HCT116 (cell line): ENCODE data around the gene LPAR1. TPM values are rescaled to one million over a fixed set of nuclear protein-coding genes. Genes with fewer than 3 reads are reported as not detected.

Experiments used
- ATAC-seq: fragments of 200-7000 bp; cut with Tn5 transposase; 2 replicates; pipeline ENCODE4 v1.9.1; 2020; ENCODE audit warnings: mild to moderate bottlenecking, moderate library complexity
- BruUV-seq: library from RNA; stranded (reverse); fragments of 400-500 nt; replicated peaks from 2 replicates; lab custom pipeline; 2021; lab: Mats Ljungman, UMichigan
- CTCF ChIA-PET: fragments of 300-600 bp; sonication (Branson Sonifier 250); formaldehyde crosslinking; loops from one replicate; lab custom pipeline; 2021; ENCODE audit warnings: antibody characterized with exemption; lab: Charles Lee
- POLR2A ChIA-PET: fragments of 300-600, 350-600 bp; sonication (Branson Sonifier 250); formaldehyde crosslinking; loops from one replicate; lab custom pipeline; 2021; ENCODE audit warnings: antibody characterized with exemption; lab: Charles Lee
- RAD21 ChIA-PET, 2 experiments: fragments of 300-600 bp; sonication (Branson Sonifier 250); formaldehyde crosslinking; loops; one replicate each; lab custom pipeline; 2023; ENCODE audit warnings: low total read pairs in 2 of 2; ENCODE audit not compliant: uncharacterized antibody in 2 of 2, unreplicated experiment in 2 of 2, low non-redundant PET in 1 of 2; lab: Charles Lee
- DNase-seq: peaks from one replicate; pipeline ENCODE4 v3.0.0-alpha.2; 2010; ENCODE audit warnings: low read depth, low spot score
- H2AFZ ChIP-seq: fragments of 200-600 bp; shearing (Covaris generic), sonication (generic); 2 replicates; pipeline ENCODE4 v1.6.1; 2017; ENCODE audit warnings: low read depth, mixed run types, mixed read lengths, antibody characterized with exemption, low read length; ENCODE audit not compliant: poor library complexity, severe bottlenecking
- H3K27ac ChIP-seq: 2 replicates; pipeline ENCODE4 v1.5.1; 2012; ENCODE audit warnings: low read depth, low read length
- H3K27me3 ChIP-seq: fragments of 200-600 bp; sonication (generic); 2 replicates; pipeline ENCODE4 v1.6.1; 2016; ENCODE audit warnings: mixed run types, low read length, mixed read lengths; ENCODE audit not compliant: insufficient read depth
- H3K36me3 ChIP-seq, 2 experiments: fragments of 200-500 bp in 1 of 2; fragments of 200-600 bp in 1 of 2; sonication (Bioruptor generic) in 1 of 2; sonication (generic) in 1 of 2; 2 replicates each; pipeline versions ENCODE4 v1.5.1 to v1.6.1; 2014 to 2016; ENCODE audit warnings: low read length in 2 of 2, inconsistent platforms in 1 of 2, mixed read lengths in 1 of 2, mixed run types in 1 of 2; ENCODE audit not compliant: insufficient read depth in 2 of 2, control insufficient read depth in 1 of 2
- H3K4me1 ChIP-seq, 2 experiments: fragments of 200-600 bp in 1 of 2; sonication (generic) in 1 of 2; 2 replicates each; pipeline versions ENCODE4 v1.5.1 to v1.6.1; 2012 to 2017; ENCODE audit warnings: low read length in 2 of 2, inconsistent platforms in 1 of 2, mild to moderate bottlenecking in 1 of 2, mixed read lengths in 1 of 2, mixed run types in 1 of 2, moderate library complexity in 1 of 2; ENCODE audit not compliant: insufficient read depth in 2 of 2, control insufficient read depth in 1 of 2
- H3K4me2 ChIP-seq: fragments of 200-600 bp; sonication (generic); 2 replicates; pipeline ENCODE4 v1.6.1; 2017; ENCODE audit warnings: mixed run types, low read length, mixed read lengths
- H3K4me3 ChIP-seq, 2 experiments: fragments of 200-600 bp in 1 of 2; sonication (generic) in 1 of 2; replicated peaks in 1 of 2; 2 replicates each; pipeline ENCODE4 v1.5.1; 2011 to 2016; ENCODE audit warnings: low read length in 2 of 2, control low read depth in 1 of 2, low read depth in 1 of 2, mild to moderate bottlenecking in 1 of 2, mixed read lengths in 1 of 2, mixed run types in 1 of 2
- H3K79me2 ChIP-seq: fragments of 200-600 bp; sonication (generic); 2 replicates; pipeline ENCODE4 v1.6.1; 2017; ENCODE audit warnings: mild to moderate bottlenecking, mixed run types, low read length, moderate library complexity, mixed read lengths; ENCODE audit not compliant: insufficient read depth
- H3K9ac ChIP-seq: fragments of 200-600 bp; sonication (generic); 2 replicates; pipeline ENCODE4 v1.6.1; 2016; ENCODE audit warnings: low read length, mixed read lengths
- H3K9me2 ChIP-seq: fragments of 200-600 bp; sonication (generic), shearing (Covaris generic); 2 replicates; pipeline ENCODE4 v1.6.1; 2017; ENCODE audit warnings: mixed run types, mild to moderate bottlenecking, moderate library complexity; ENCODE audit not compliant: insufficient read depth
- H3K9me3 ChIP-seq, 2 experiments: fragments of 200-500 bp in 1 of 2; fragments of 200-600 bp in 1 of 2; sonication (Bioruptor generic) in 1 of 2; sonication (generic) in 1 of 2; 2 replicates each; pipeline ENCODE4 v1.6.1; 2014 to 2017; ENCODE audit warnings: low read length in 2 of 2, mixed read lengths in 2 of 2, inconsistent platforms in 1 of 2, low read depth in 1 of 2, mild to moderate bottlenecking in 1 of 2, mixed run types in 1 of 2, moderate library complexity in 1 of 2; ENCODE audit not compliant: control insufficient read depth in 1 of 2, insufficient read depth in 1 of 2
- H4K20me1 ChIP-seq: fragments of 200-600 bp; sonication (generic), shearing (Covaris generic); 2 replicates; pipeline ENCODE4 v1.6.1; 2017; ENCODE audit warnings: mixed run types, mild to moderate bottlenecking, moderate library complexity; ENCODE audit not compliant: insufficient read depth
- CBX3 ChIP-seq: IDR thresholded peaks from 2 replicates; pipeline ENCODE4 v1.6.1; 2012; ENCODE audit warnings: low read depth
- EGR1 ChIP-seq: IDR thresholded peaks from 2 replicates; pipeline ENCODE4 v1.6.1; 2012; ENCODE audit warnings: low read depth
- ELF1 ChIP-seq: IDR thresholded peaks from 2 replicates; pipeline ENCODE4 v1.6.1; 2012; ENCODE audit warnings: low read depth, borderline replicate concordance
- EZH2 ChIP-seq: fragments of 200-600 bp; sonication (generic); IDR thresholded peaks from 2 replicates; pipeline ENCODE4 v1.6.1; 2017; ENCODE audit warnings: antibody characterized with exemption, mixed run types
- POLR2AphosphoS5 ChIP-seq: IDR thresholded peaks from 2 replicates; pipeline ENCODE4 v1.6.1; 2011; ENCODE audit warnings: mild to moderate bottlenecking, low read depth, low read length, moderate library complexity
- RAD21 ChIP-seq: IDR thresholded peaks from 2 replicates; pipeline ENCODE4 v1.6.1; 2012; ENCODE audit warnings: low read depth, mild to moderate bottlenecking
- SIN3A ChIP-seq: IDR thresholded peaks from 2 replicates; pipeline ENCODE4 v1.6.1; 2012; ENCODE audit warnings: low read depth
- SP1 ChIP-seq: IDR thresholded peaks from 2 replicates; pipeline ENCODE4 v1.6.1; 2012; ENCODE audit warnings: low read depth
- SRF ChIP-seq: IDR thresholded peaks from 2 replicates; pipeline ENCODE4 v1.6.1; 2012; ENCODE audit warnings: low read depth
- TCF7L2 ChIP-seq: IDR thresholded peaks from 2 replicates; pipeline ENCODE4 v1.7.0; 2011; ENCODE audit warnings: borderline replicate concordance, inconsistent platforms; ENCODE audit not compliant: insufficient read depth, insufficient read length; ENCODE audit errors: extremely low read depth
- YY1 ChIP-seq: IDR thresholded peaks from 2 replicates; pipeline ENCODE4 v1.6.1; 2011; ENCODE audit warnings: low read length, low read depth, moderate library complexity, mild to moderate bottlenecking; ENCODE audit not compliant: insufficient replicate concordance; ENCODE audit errors: extremely low read depth
- intact Hi-C: fragments of 100-400 bp; cut with micrococcal nuclease; formaldehyde crosslinking; loops from 2 replicates; pipeline ENCODE4 v1.10.0; 2022
- total RNA-seq: library from RNA; stranded (reverse); gene quantifications from one replicate; pipeline ENCODE4 v1.2.1, GENCODE V29; 2021; ENCODE audit not compliant: unreplicated experiment
- TF ChIP-seq, protein P1 (sequence below): IDR thresholded peaks from 2 replicates; pipeline ENCODE4 v1.6.1; 2012
- TF ChIP-seq, protein P2 (sequence below), 3 experiments: fragments of 200-600 bp in 1 of 3; sonication (generic) in 1 of 3; IDR thresholded peaks in 2 of 3; conservative IDR thresholded peaks in 1 of 3; 2 replicates each; pipeline ENCODE4 v1.5.1; 2012 to 2017; ENCODE audit warnings: low read depth in 2 of 3, low read length in 2 of 3, antibody characterized with exemption in 1 of 3, borderline replicate concordance in 1 of 3, control low read depth in 1 of 3, mild to moderate bottlenecking in 1 of 3, mixed read lengths in 1 of 3, mixed run types in 1 of 3, moderate library complexity in 1 of 3; ENCODE audit not compliant: insufficient read depth in 1 of 3
- TF ChIP-seq, protein P3 (sequence below): IDR thresholded peaks from 2 replicates; pipeline ENCODE4 v1.6.1; 2011; ENCODE audit warnings: mild to moderate bottlenecking, low read length, moderate library complexity; ENCODE audit not compliant: insufficient replicate concordance; ENCODE audit errors: extremely low read depth
- TF ChIP-seq, protein P4 (sequence below): IDR thresholded peaks from 2 replicates; pipeline ENCODE4 v1.6.1; 2012

LPAR1 gene
- total RNA-seq, 1 experiment from 2014 or later = 7.4 TPM

DNA sequence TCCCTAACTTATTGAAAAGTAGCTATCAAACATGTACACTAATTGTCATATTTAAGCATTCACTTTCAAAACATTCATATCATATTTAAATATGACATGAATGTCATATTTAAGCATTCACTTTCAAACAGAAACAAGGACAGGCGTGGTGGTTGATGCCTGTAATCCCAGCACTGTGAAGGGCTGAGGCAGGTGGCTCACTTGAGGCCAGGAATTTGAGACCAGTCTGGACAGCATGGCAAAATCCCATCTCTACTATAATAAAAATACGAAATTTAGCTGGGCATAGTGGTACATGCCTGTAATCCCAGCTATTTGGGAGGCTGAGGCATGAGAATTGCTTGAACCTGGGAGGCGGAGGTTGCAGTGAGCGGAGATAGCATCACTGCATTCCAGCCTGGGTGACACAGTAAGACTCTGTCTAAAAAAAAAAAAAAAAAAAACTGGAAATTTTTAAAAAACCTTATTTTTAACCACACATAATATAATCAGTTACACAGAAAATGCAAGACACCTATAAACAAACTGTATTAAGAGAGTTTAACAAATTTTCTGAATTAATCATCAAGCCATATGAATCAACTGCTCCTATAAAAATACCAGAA is 88.1 kb downstream of the LPAR1 start:
- no peak for TF ChIP-seq CBX3
- TF ChIP-seq SP1 = no peak
- TF ChIP-seq EZH2 = no peak
- TF ChIP-seq POLR2AphosphoS5 = no peak
- no peak for TF ChIP-seq SRF
- intact Hi-C loops = no loop called here
- no peak for DNase-seq
- Histone ChIP-seq H3K4me2 (no peak overlapping the region), H3K27ac (no peak overlapping the region), H3K9ac (no peak overlapping the region), H2AFZ (no peak overlapping the region), H3K4me1 (peaks cover 0 to 5% of the 10 kb centered on the region in 2 experiments; a peak in 1 of 4 replicates), H4K20me1 (no peaks in the 10 kb centered on the region), H3K36me3 (no peaks in the 10 kb centered on the region), H3K4me3 (no peak overlapping the region), H3K79me2 (no peaks in the 10 kb centered on the region), H3K27me3 (no peaks in the 10 kb centered on the region), H3K9me2 (no peaks in the 10 kb centered on the region), H3K9me3 (peaks cover 0 to 5% of the 10 kb centered on the region in 2 experiments; a peak in 1 of 4 replicates)
- ChIA-PET CTCF (no interaction called here), POLR2A (no interaction called here), RAD21 (no interaction called here)
- no TSS peak for BruUV-seq
- ATAC-seq = no peak

DNA sequence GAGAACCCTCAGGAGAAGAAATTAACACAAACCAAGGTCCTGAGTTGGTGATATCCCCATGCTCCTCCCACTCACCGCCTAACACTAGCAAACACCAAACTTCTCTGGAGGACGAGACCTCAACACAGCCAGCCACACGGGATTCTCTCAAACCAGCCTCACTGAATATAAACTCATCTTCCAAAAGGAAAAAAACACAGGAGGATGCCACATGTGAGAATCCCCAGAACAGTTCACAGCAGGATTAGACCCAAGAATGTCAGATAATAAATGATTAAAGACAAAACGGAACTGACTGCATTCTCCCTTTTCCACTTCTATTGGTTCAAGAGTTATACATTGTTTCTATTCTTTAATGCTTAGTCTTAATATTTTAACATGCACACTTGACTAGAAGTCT is 89.2 kb downstream of the LPAR1 start:
- H3K27ac ChIP-seq = no peak overlapping the region
- no TSS peak for BruUV-seq

More for the DNA sequence above, 89.2 kb downstream of the LPAR1 start:
- Histone ChIP-seq H3K4me2 (no peak overlapping the region), H3K9me2 (no peaks in the 10 kb centered on the region)
- CTCF ChIA-PET = no interaction called here
- TF ChIP-seq, protein P1, sequence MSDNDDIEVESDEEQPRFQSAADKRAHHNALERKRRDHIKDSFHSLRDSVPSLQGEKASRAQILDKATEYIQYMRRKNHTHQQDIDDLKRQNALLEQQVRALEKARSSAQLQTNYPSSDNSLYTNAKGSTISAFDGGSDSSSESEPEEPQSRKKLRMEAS = no peak
- TF ChIP-seq ELF1 (no peak), EGR1 (no peak), YY1 (no peak), SIN3A (no peak), RAD21 (no peak), TCF7L2 (no peak)
- TF ChIP-seq, protein P2, sequence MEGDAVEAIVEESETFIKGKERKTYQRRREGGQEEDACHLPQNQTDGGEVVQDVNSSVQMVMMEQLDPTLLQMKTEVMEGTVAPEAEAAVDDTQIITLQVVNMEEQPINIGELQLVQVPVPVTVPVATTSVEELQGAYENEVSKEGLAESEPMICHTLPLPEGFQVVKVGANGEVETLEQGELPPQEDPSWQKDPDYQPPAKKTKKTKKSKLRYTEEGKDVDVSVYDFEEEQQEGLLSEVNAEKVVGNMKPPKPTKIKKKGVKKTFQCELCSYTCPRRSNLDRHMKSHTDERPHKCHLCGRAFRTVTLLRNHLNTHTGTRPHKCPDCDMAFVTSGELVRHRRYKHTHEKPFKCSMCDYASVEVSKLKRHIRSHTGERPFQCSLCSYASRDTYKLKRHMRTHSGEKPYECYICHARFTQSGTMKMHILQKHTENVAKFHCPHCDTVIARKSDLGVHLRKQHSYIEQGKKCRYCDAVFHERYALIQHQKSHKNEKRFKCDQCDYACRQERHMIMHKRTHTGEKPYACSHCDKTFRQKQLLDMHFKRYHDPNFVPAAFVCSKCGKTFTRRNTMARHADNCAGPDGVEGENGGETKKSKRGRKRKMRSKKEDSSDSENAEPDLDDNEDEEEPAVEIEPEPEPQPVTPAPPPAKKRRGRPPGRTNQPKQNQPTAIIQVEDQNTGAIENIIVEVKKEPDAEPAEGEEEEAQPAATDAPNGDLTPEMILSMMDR (IDR thresholded peaks at IDR 0.05 in 2 of 3, conservative IDR thresholded peaks at IDR 0.05 in 1 of 3; ENCODE audit: borderline replicate concordance in 1 of 3, insufficient read depth in 1 of 3, low read depth in 2 of 3, low read length in 2 of 3) = no peak
- TF ChIP-seq, protein P3, sequence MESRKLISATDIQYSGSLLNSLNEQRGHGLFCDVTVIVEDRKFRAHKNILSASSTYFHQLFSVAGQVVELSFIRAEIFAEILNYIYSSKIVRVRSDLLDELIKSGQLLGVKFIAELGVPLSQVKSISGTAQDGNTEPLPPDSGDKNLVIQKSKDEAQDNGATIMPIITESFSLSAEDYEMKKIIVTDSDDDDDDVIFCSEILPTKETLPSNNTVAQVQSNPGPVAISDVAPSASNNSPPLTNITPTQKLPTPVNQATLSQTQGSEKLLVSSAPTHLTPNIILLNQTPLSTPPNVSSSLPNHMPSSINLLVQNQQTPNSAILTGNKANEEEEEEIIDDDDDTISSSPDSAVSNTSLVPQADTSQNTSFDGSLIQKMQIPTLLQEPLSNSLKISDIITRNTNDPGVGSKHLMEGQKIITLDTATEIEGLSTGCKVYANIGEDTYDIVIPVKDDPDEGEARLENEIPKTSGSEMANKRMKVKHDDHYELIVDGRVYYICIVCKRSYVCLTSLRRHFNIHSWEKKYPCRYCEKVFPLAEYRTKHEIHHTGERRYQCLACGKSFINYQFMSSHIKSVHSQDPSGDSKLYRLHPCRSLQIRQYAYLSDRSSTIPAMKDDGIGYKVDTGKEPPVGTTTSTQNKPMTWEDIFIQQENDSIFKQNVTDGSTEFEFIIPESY = no peak
- TF ChIP-seq, protein P4, sequence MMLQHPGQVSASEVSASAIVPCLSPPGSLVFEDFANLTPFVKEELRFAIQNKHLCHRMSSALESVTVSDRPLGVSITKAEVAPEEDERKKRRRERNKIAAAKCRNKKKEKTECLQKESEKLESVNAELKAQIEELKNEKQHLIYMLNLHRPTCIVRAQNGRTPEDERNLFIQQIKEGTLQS = no peak
- TF ChIP-seq, all 23 proteins: peak for 0
- H2AFZ ChIP-seq = no peak overlapping the region
- no peak overlapping the region for H3K9ac ChIP-seq
- H3K36me3 ChIP-seq = no peaks in the 10 kb centered on the region
- POLR2A ChIA-PET = no interaction called here
- RAD21 ChIA-PET = no interaction called here
- peaks cover 0 to under 1% of the 10 kb centered on the region in 2 experiments; a peak in 1 of 4 replicates for H3K9me3 ChIP-seq
- peaks cover 0 to 5% of the 10 kb centered on the region in 2 experiments; a peak in 1 of 4 replicates for H3K4me1 ChIP-seq
- DNase-seq = no peak
- H3K4me3 ChIP-seq = no peak overlapping the region
- intact Hi-C loops = no loop called here
- H3K27me3 ChIP-seq = no peaks in the 10 kb centered on the region
- H4K20me1 ChIP-seq = no peaks in the 10 kb centered on the region
- no peak for ATAC-seq
- no peaks in the 10 kb centered on the region for H3K79me2 ChIP-seq
